GM21390 (cell line): ENCODE results near the gene THAP7.
"Not testable (repeated sequence)": the region's sequence is repeated elsewhere in the genome, so short reads cannot be mapped to it uniquely, and the experiment has no call there.

Experiments used
- ATAC-seq: cut with Tn5 transposase; IDR thresholded peaks from one replicate; pipeline ENCODE4 v1.9.1; 2021; ENCODE audit not compliant: unreplicated experiment

THAP7 gene

GRCh38 chr22:20979940-20980453, 21.9 kb downstream of the THAP7 start:
- no peak for ATAC-seq

- no peak for ATAC-seq
Observed at GRCh38 chr22:20979243-20979809, 22.6 kb downstream of the THAP7 start.

- ATAC-seq = no peak
Observed at GRCh38 chr22:20978419-20978818, 23.5 kb downstream of the THAP7 start.

- ATAC-seq = no peak
Observed at GRCh38 chr22:20977516-20978170, 24.3 kb downstream of the THAP7 start.

GRCh38 chr22:20977019-20977418, 24.9 kb downstream of the THAP7 start:
- no peak for ATAC-seq

- no peak for ATAC-seq
Observed at GRCh38 chr22:20976291-20976877, 25.5 kb downstream of the THAP7 start.

- ATAC-seq = no peak
Observed at GRCh38 chr22:20975541-20976290, 26.2 kb downstream of the THAP7 start.

GRCh38 chr22:20974336-20974955, 27.5 kb downstream of the THAP7 start:
- ATAC-seq = no peak

GRCh38 chr22:20973634-20974286, 28.2 kb downstream of the THAP7 start:
- no peak for ATAC-seq

- ATAC-seq = no peak
Observed at GRCh38 chr22:20972933-20973577, 28.9 kb downstream of the THAP7 start.

- ATAC-seq = not testable (repeated sequence)
Observed at GRCh38 chr22:20972014-20972694, 29.8 kb downstream of the THAP7 start.

GRCh38 chr22:20970939-20971657, 30.8 kb downstream of the THAP7 start:
- no peak for ATAC-seq

- ATAC-seq = no peak
Observed at GRCh38 chr22:20968281-20968977, 33.5 kb downstream of the THAP7 start.

- ATAC-seq = no peak
Observed at GRCh38 chr22:20967697-20968211, 34.2 kb downstream of the THAP7 start.

- no peak for ATAC-seq
Observed at GRCh38 chr22:20966883-20967696, 34.8 kb downstream of the THAP7 start, which contains the start of gene AIFM3. Gene AIFM3 (plus strand): TSS chr22:20967255. CDS start chr22:20967945, 690 bp downstream.

- ATAC-seq = no peak
Observed at GRCh38 chr22:20965888-20966855, 35.7 kb downstream of the THAP7 start.
